GM23248 (cell line): ENCODE results near the gene SPNS3. TPM values are rescaled to one million over a fixed set of nuclear protein-coding genes. Genes with fewer than 3 reads are reported as not detected.

Experiments used
- DNase-seq: peaks from one replicate; pipeline ENCODE4 v3.0.0-alpha.2; 2015
- H2AFZ ChIP-seq: fragments of 200-600 bp; sonication (generic); 2 replicates; pipeline ENCODE4 v1.6.1; 2016; ENCODE audit warnings: antibody characterized with exemption
- H3F3A ChIP-seq: fragments of 200-600 bp; sonication (generic); 2 replicates; pipeline ENCODE4 v1.6.1; 2016; ENCODE audit warnings: mild to moderate bottlenecking, antibody characterized with exemption, mixed run types; ENCODE audit not compliant: insufficient read depth
- H3K27ac ChIP-seq: fragments of 200-600 bp; sonication (generic); 2 replicates; pipeline ENCODE4 v1.5.1; 2016; ENCODE audit warnings: mild to moderate bottlenecking
- H3K27me3 ChIP-seq: fragments of 200-600 bp; sonication (generic); replicated peaks from 2 replicates; pipeline ENCODE4 v1.6.1; 2016; ENCODE audit warnings: mild to moderate bottlenecking; ENCODE audit not compliant: insufficient read depth
- H3K36me3 ChIP-seq: fragments of 200-600 bp; sonication (generic); 2 replicates; pipeline ENCODE4 v1.6.1; 2016; ENCODE audit warnings: low read depth, mild to moderate bottlenecking
- H3K4me1 ChIP-seq: fragments of 200-600 bp; sonication (generic); 2 replicates; pipeline ENCODE4 v1.6.1; 2016; ENCODE audit warnings: mild to moderate bottlenecking; ENCODE audit not compliant: insufficient read depth
- H3K4me2 ChIP-seq: fragments of 200-600 bp; sonication (generic); one replicate; pipeline ENCODE4 v1.6.1; 2016; ENCODE audit warnings: mild to moderate bottlenecking; ENCODE audit not compliant: unreplicated experiment
- H3K4me3 ChIP-seq: fragments of 200-600 bp; sonication (generic); 2 replicates; pipeline ENCODE4 v1.5.1; 2016; ENCODE audit warnings: mild to moderate bottlenecking
- H3K79me2 ChIP-seq: fragments of 200-600 bp; sonication (generic); 2 replicates; pipeline ENCODE4 v1.6.1; 2016; ENCODE audit warnings: mild to moderate bottlenecking; ENCODE audit not compliant: insufficient read depth
- H3K9ac ChIP-seq: fragments of 200-600 bp; sonication (generic); 2 replicates; pipeline ENCODE4 v1.6.1; 2016; ENCODE audit warnings: mild to moderate bottlenecking
- H3K9me2 ChIP-seq: fragments of 200-600 bp; sonication (generic); 2 replicates; pipeline ENCODE4 v1.6.1; 2016; ENCODE audit warnings: mixed run types, mild to moderate bottlenecking, moderate library complexity; ENCODE audit not compliant: insufficient read depth
- H3K9me3 ChIP-seq: fragments of 200-600 bp; sonication (generic); one replicate; pipeline ENCODE4 v1.6.1; 2017; ENCODE audit warnings: low read depth
- H4K20me1 ChIP-seq: fragments of 200-600 bp; sonication (generic); 2 replicates; pipeline ENCODE4 v1.6.0; 2016; ENCODE audit not compliant: insufficient read depth
- EZH2 ChIP-seq: fragments of 200-600 bp; sonication (generic); IDR thresholded peaks from 2 replicates; pipeline ENCODE4 v1.6.1; 2018; ENCODE audit warnings: antibody characterized with exemption, mild to moderate bottlenecking; ENCODE audit not compliant: insufficient read depth, poor library complexity, severe bottlenecking
- EZH2phosphoT487 ChIP-seq: fragments of 200-600 bp; sonication (generic); IDR thresholded peaks from 2 replicates; pipeline ENCODE4 v1.6.1; 2018; ENCODE audit warnings: antibody characterized with exemption, moderate library complexity, mild to moderate bottlenecking, low read depth; ENCODE audit not compliant: insufficient read depth
- WGBS, 2 experiments: methylation state at CpG; one replicate each; pipeline ENCODE4 v1.1.6; 2015 to 2017; ENCODE audit warnings: low lambda C conversion rate in 2 of 2, low coverage in 1 of 2; ENCODE audit errors: missing lambda C conversion rate in 2 of 2; 5-methylcytosine and 5-hydroxymethylcytosine counted together
- in situ Hi-C: fragments of 300-500 bp; cut with MboI; formaldehyde crosslinking; loops from 2 replicates; pipeline ENCODE4 v1.15.0; 2020
- polyA plus RNA-seq: library from polyadenylated mRNA; unstranded; fragments of >200 nt; fragmentation: Nextera tagmentation; extraction: Ambion mirVana; gene quantifications from 2 replicates; pipeline ENCODE4 v1.2.1, GENCODE V29; 2016
- total RNA-seq: library from RNA; depleted of rRNA; stranded (reverse); fragments of >200 nt; shearing (Covaris generic); gene quantifications from 2 replicates; pipeline ENCODE4 v1.2.3, GENCODE V29; 2014

The SPNS3 gene
- total and polyA plus RNA-seq, 2 experiments from 2014 or later, result not detected

- Histone ChIP-seq H3K79me2 (no peaks in the 10 kb centered on the region), H4K20me1 (no peaks in the 10 kb centered on the region), H3F3A (no peaks in the 10 kb centered on the region), H3K27ac (no peak overlapping the region), H3K36me3 (no peaks in the 10 kb centered on the region), H3K9ac (no peak overlapping the region), H3K4me1 (no peaks in the 10 kb centered on the region), H3K27me3 (peaks cover 10% of the 10 kb centered on the region), H3K4me3 (no peak overlapping the region), H2AFZ (no peak overlapping the region), H3K9me3 (no peaks in the 10 kb centered on the region), H3K9me2 (no peaks in the 10 kb centered on the region), H3K4me2 (no peak overlapping the region)
- TF ChIP-seq EZH2phosphoT487, result no peak
- no peak for TF ChIP-seq EZH2
- DNase-seq, result no peak
- in situ Hi-C loops, result no loop called here
- WGBS, 2 experiments, result 21 to 27% methylated on average over 14 of the region's 14 CpGs
Observed at GRCh38 chr17:4480929-4481898, 47.5 kb downstream of the SPNS3 start.

- Histone ChIP-seq H3K9me2 (no peaks in the 10 kb centered on the region), H3K36me3 (no peaks in the 10 kb centered on the region), H2AFZ (no peak overlapping the region), H3K4me2 (no peak overlapping the region), H3K4me1 (no peaks in the 10 kb centered on the region), H3K9ac (no peak overlapping the region), H4K20me1 (no peaks in the 10 kb centered on the region), H3K9me3 (no peaks in the 10 kb centered on the region), H3K27ac (no peak overlapping the region), H3K79me2 (no peaks in the 10 kb centered on the region), H3F3A (no peaks in the 10 kb centered on the region), H3K4me3 (no peak overlapping the region), H3K27me3 (peaks cover 10% of the 10 kb centered on the region)
- DNase-seq, result no peak
- in situ Hi-C loops, result no loop called here
- 54 to 64% methylated on average over 13 to 16 of the region's 16 CpGs for WGBS, 2 experiments
- TF ChIP-seq EZH2phosphoT487 (no peak), EZH2 (no peak)
Observed at GRCh38 chr17:4482338-4483011, 48.7 kb downstream of the SPNS3 start.

- Histone ChIP-seq H3K36me3 (no peaks in the 10 kb centered on the region), H3K9me2 (no peaks in the 10 kb centered on the region), H3K4me2 (no peak overlapping the region), H3K4me1 (no peaks in the 10 kb centered on the region), H3K9me3 (no peaks in the 10 kb centered on the region), H4K20me1 (no peaks in the 10 kb centered on the region), H3K9ac (no peak overlapping the region), H3K4me3 (no peak overlapping the region), H3K27ac (no peak overlapping the region), H3K79me2 (no peaks in the 10 kb centered on the region), H3F3A (no peaks in the 10 kb centered on the region), H3K27me3 (peaks cover 10% of the 10 kb centered on the region), H2AFZ (no peak overlapping the region)
- 23 to 26% methylated on average over 11 to 13 of the region's 13 CpGs for WGBS, 2 experiments
- DNase-seq, result no peak
- in situ Hi-C loops, result no loop called here
- TF ChIP-seq EZH2phosphoT487, result no peak
- no peak for TF ChIP-seq EZH2
Observed at GRCh38 chr17:4483012-4483840, 49.5 kb downstream of the SPNS3 start.
